Ovary (tissue), 9 donors: Measurements from ENCODE around the gene NCOA1. TPM values are rescaled to one million over a fixed set of nuclear protein-coding genes. Genes with fewer than 3 reads are reported as not detected.
"Not testable (repeated sequence)": the region's sequence is repeated elsewhere in the genome, so short reads cannot be mapped to it uniquely, and the experiment has no call there.

Source experiments
- DNase-seq, 5 donors: peaks; one replicate each; pipeline ENCODE4 v3.0.0-alpha.2; 2019 to 2020
- H3K27ac ChIP-seq, 2 donors: fragments of 200-600 bp; one replicate each; pipeline versions ENCODE4 v1.5.1 to v1.8.0; 2019 to 2022
- H3K27me3 ChIP-seq: fragments of 200-600 bp; one replicate; pipeline ENCODE4 v1.8.0; 2022
- H3K36me3 ChIP-seq: fragments of 200-600 bp; sonication (generic); one replicate; pipeline ENCODE4 v1.5.1; 2019
- H3K4me1 ChIP-seq: one replicate; pipeline ENCODE4 v1.8.1; 2013; ENCODE audit warnings: mild to moderate bottlenecking, moderate library complexity; ENCODE audit not compliant: insufficient read depth
- H3K4me3 ChIP-seq: fragments of 200-600 bp; sonication (generic); one replicate; pipeline ENCODE4 v1.5.1; 2017
- H3K9me3 ChIP-seq, 2 donors: fragments of 200-600 bp in 1 of 2; sonication (generic) in 1 of 2; one replicate each; pipeline versions ENCODE4 v1.5.1 to v1.8.1; 2013 to 2019; ENCODE audit warnings: mild to moderate bottlenecking in 1 of 2, moderate library complexity in 1 of 2
- EP300 ChIP-seq: sonication (generic); formaldehyde crosslinking; IDR thresholded peaks from one replicate; pipeline ENCODE4 v1.6.1; 2017; ENCODE audit warnings: antibody characterized with exemption
- POLR2A ChIP-seq: fragments of 450-650 bp; IDR thresholded peaks from one replicate; pipeline ENCODE4 v1.6.1; 2017; ENCODE audit warnings: antibody characterized with exemption, mild to moderate bottlenecking, moderate library complexity
- WGBS, 3 donors: extraction: QIAGEN DNeasy Blood & Tissue Kit in 1 of 3; methylation state at CpG; one replicate each; pipeline versions ENCODE4 v1.1.5 to v1.1.7; 2013 to 2017; 5-methylcytosine and 5-hydroxymethylcytosine counted together
- intact Hi-C, 4 donors: fragments of 100-400 bp; cut with DNase I; formaldehyde crosslinking; loops; one replicate each; pipeline versions ENCODE4 v1.11.0 to v1.15.1; 2022 to 2023
- polyA plus RNA-seq, 2 donors: library from polyadenylated mRNA; stranded (reverse); fragments of 200-250 nt in 1 of 2; fragments of 350-450 nt in 1 of 2; fragmentation: Illumina TruSeq in 1 of 2; extraction: RNeasy Lipid Tissue Mini Kit (QIAGEN cat#74804) in 1 of 2; gene quantifications; one replicate each; pipeline ENCODE4 v1.2.3, GENCODE V29; 2013 to 2014
- total RNA-seq, 7 donors: library from RNA; depleted of rRNA in 2 of 7; stranded (reverse); fragments of >200 nt in 2 of 7; fragmentation: NEBNext Ultra II Directional in 3 of 7; extraction: Animal tissue kit (Norgen Biotek cat#: 25700) in 3 of 7; gene quantifications; one replicate each; pipeline versions ENCODE4 v1.1.0 to v1.2.4, GENCODE V29; 2016 to 2023
- TF ChIP-seq, protein P1 (sequence below), 3 donors: fragments of 450-650 bp in 2 of 3; fragments of 200-600 bp in 1 of 3; IDR thresholded peaks; one replicate each; pipeline versions ENCODE4 v1.5.1 to v1.8.0; 2016 to 2022; ENCODE audit warnings: antibody characterized with exemption in 3 of 3, mild to moderate bottlenecking in 1 of 3
- donor health status: DM: no; HTN: no; CAD: no; lungs with moderate emphysema.
- donor health status: DM: no; HTN: no; CAD: no.
- donor health status: Bipolar disorder and iron deficiency.
- donor health status: DM: yes; HTN: yes; CAD: no.
- donor health status: DM: no; HTN: no; CAD: no.
- donor health status: DM: yes; HTN: yes; CAD: no.

Gene NCOA1
- total and polyA plus RNA-seq, 9 donors = 20.2 to 69.0 (median 57.3) TPM

DNA sequence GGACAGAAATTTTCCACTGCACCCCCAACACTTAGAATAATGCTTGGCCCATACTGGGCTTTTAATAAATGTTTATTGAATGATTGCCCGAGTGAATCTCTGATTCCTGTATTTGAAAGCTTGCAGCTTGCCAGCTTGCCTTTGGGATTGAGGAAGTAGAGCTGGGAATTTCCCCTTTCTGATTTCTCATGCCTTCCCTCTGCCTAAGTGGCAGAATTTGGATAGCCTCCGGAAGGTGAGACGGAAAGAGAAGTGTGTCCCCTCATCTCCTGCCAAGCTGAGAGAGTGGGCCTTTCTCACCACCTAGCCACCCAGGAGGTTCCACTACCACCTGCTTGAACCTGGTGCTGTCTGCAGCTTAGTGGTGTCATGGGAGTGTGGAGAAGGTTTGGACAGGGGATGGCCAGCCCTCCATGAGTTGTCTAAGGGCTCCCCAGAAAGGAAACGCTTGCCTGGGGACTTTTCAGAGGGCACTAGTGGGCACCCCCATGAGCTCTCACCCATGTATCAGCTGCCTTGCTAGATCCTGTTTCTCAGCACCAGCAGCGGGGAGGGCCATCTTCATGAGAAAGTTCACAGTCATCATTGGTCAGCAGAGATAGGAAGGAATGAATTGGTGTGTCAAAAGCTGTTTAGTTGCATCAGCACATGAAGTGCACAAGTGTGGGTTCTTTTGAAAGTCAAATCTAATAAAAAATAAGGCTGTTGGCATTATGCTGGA, 8.6 kb upstream of the NCOA1 start:
- 73 to 80% (median 77%) methylated on average over 5 of the region's 5 CpGs for whole genome bisulfite sequencing, 3 donors
- TF ChIP-seq EP300 = no peak
- TF ChIP-seq POLR2A = no peak
- TF ChIP-seq, protein P1, sequence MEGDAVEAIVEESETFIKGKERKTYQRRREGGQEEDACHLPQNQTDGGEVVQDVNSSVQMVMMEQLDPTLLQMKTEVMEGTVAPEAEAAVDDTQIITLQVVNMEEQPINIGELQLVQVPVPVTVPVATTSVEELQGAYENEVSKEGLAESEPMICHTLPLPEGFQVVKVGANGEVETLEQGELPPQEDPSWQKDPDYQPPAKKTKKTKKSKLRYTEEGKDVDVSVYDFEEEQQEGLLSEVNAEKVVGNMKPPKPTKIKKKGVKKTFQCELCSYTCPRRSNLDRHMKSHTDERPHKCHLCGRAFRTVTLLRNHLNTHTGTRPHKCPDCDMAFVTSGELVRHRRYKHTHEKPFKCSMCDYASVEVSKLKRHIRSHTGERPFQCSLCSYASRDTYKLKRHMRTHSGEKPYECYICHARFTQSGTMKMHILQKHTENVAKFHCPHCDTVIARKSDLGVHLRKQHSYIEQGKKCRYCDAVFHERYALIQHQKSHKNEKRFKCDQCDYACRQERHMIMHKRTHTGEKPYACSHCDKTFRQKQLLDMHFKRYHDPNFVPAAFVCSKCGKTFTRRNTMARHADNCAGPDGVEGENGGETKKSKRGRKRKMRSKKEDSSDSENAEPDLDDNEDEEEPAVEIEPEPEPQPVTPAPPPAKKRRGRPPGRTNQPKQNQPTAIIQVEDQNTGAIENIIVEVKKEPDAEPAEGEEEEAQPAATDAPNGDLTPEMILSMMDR (IDR thresholded peaks at IDR 0.05) = no peak
- no peak overlapping the region for H3K27ac ChIP-seq
- H3K4me1 ChIP-seq = no peaks in the 10 kb centered on the region
- no peaks in the 10 kb centered on the region for H3K27me3 ChIP-seq
- no peak overlapping the region for H3K4me3 ChIP-seq
- H3K9me3 ChIP-seq = no peaks in the 10 kb centered on the region
- no peaks in the 10 kb centered on the region for H3K36me3 ChIP-seq
- DNase-seq = no peak
- intact Hi-C loops = no loop called here

- WGBS, 3 donors = 66 to 73% (median 67%) methylated on average over 3 of the region's 3 CpGs
- H3K36me3 ChIP-seq = no peaks in the 10 kb centered on the region
- no peaks in the 10 kb centered on the region for H3K27me3 ChIP-seq
- intact Hi-C loops = no loop called here
- no peak for DNase-seq
- no peak overlapping the region for H3K4me3 ChIP-seq
- H3K27ac ChIP-seq = no peak overlapping the region
- no peaks in the 10 kb centered on the region for H3K9me3 ChIP-seq
- no peaks in the 10 kb centered on the region for H3K4me1 ChIP-seq
- TF ChIP-seq POLR2A (no peak), EP300 (no peak)
- TF ChIP-seq, protein P1 (IDR thresholded peaks at IDR 0.05) = no peak
Measured at GRCh38 chr2:24482972-24483300, 8.1 kb upstream of the NCOA1 start.

GRCh38 chr2:24484677-24485076, 6.4 kb upstream of the NCOA1 start:
- H3K27ac ChIP-seq, DNase-seq, H3K4me1 ChIP-seq, H3K36me3 ChIP-seq, intact Hi-C loops, H3K27me3 ChIP-seq, H3K9me3 ChIP-seq, H3K4me3 ChIP-seq: not testable (repeated sequence)
- WGBS, 3 donors = 88 to 92% (median 90%) methylated on average over 6 of the region's 6 CpGs

DNA sequence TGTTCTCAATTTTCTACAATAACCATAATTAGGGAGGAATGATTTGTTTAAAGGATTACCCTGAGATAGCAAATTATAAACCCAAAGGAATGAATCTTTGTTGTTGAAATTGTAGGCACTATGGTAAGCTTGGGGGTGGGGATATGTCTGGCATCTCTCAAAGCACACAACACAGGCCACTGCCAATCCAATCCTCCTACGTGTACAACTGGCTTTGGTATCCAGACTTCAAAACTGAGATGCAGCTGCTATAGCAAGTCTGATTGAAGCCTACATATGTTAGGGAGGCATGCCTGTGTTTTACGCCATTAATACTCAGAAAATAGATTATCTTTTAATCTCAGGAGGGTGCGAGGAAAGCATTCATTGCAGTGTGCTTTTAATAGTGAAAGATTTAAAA, 5.9 kb upstream of the NCOA1 start:
- H3K9me3 ChIP-seq = no peaks in the 10 kb centered on the region
- H3K27me3 ChIP-seq = no peaks in the 10 kb centered on the region
- intact Hi-C loops = no loop called here
- no peak overlapping the region for H3K27ac ChIP-seq
- H3K36me3 ChIP-seq = no peaks in the 10 kb centered on the region
- H3K4me1 ChIP-seq = peaks cover 4% of the 10 kb centered on the region
- 82 to 84% (median 82%) methylated on average over 3 of the region's 3 CpGs for WGBS, 3 donors
- no peak for DNase-seq
- no peak overlapping the region for H3K4me3 ChIP-seq
- TF ChIP-seq, protein P1 (IDR thresholded peaks at IDR 0.05) = no peak
- no peak for TF ChIP-seq EP300
- no peak for TF ChIP-seq POLR2A

DNA sequence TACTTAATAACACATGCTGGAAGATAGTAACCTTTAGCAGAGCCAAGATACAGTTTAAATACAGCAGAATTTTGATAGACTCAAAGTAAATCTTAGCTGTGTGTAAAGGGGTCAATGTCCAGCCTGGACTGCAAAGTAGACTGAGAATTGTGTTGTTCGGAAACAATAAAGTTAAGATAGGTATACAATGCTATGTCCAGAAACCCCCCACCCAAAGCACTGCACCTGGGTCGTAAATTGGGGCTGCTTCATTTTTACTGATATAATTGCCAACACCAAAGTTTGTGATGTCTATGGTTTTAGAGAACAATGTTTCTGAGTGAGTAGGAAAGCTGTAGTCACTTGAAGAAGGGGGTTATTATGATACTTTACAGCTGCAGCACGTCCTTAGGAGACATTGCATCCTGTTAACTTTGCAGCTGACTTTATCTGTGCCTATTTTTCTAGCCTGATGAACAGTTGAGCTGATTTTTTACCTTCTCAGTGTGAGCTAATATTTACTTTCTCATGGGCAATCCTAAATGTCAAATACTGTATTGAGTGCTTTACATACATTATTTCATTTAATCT, 4.3 kb upstream of the NCOA1 start:
- intact Hi-C loops = no loop called here
- DNase-seq = no peak
- no peak overlapping the region for H3K27ac ChIP-seq
- WGBS, 3 donors = 50 to 54% (median 53%) methylated on average over 3 of the region's 3 CpGs
- no peak for TF ChIP-seq EP300
- TF ChIP-seq POLR2A = no peak
- TF ChIP-seq, protein P1 (IDR thresholded peaks at IDR 0.05) = no peak
- H3K9me3 ChIP-seq = no peaks in the 10 kb centered on the region
- peaks cover 5% of the 10 kb centered on the region for H3K4me1 ChIP-seq
- H3K4me3 ChIP-seq = no peak overlapping the region
- H3K27me3 ChIP-seq = no peaks in the 10 kb centered on the region
- H3K36me3 ChIP-seq = no peaks in the 10 kb centered on the region
